GM21529 (cell line): ENCODE measurements around the gene CTIF.

Experiments used
- ATAC-seq: cut with Tn5 transposase; IDR thresholded peaks from one replicate; pipeline ENCODE4 v1.9.1; 2021; ENCODE audit not compliant: unreplicated experiment

Gene CTIF

DNA sequence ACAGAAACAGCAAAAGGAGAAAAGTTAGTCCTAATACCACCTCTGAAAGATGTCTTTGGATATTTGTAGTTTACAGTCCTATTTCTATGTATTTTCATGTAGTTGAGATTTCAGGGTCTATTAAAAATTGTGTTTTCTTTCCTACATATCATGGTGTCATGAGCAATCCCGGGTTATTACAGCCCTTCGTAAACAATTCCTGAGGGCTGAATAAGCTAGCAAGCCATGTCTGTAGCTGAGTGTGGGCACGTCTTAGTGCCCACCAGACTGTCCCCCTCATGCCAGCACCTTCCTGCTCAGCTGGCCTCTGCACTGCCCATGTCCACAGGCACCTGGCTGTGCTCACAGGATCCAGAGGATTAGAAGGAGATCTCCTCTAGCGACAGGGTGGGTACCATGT, 60.6 kb downstream of the CTIF start:
- ATAC-seq = no peak

DNA sequence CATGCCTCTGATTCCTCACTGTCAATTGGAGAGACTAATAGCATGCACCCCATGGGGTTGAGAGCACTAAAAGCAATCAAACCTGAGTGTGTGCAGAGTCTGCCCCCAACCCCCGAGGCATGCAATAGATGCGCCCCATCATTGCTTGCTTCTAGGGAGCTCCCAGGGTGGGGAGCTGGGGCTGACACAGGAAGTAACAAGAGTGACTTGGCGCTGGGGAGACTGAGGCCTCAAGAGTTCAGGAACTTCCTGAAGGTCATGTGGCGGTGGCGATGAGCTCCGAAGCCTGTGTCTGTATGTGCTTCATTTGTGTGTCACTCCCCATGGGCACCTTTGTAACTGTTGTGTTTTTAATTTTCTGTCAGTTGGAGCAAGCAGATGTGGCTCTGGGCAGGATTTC, 61.2 kb downstream of the CTIF start:
- no peak for ATAC-seq

DNA sequence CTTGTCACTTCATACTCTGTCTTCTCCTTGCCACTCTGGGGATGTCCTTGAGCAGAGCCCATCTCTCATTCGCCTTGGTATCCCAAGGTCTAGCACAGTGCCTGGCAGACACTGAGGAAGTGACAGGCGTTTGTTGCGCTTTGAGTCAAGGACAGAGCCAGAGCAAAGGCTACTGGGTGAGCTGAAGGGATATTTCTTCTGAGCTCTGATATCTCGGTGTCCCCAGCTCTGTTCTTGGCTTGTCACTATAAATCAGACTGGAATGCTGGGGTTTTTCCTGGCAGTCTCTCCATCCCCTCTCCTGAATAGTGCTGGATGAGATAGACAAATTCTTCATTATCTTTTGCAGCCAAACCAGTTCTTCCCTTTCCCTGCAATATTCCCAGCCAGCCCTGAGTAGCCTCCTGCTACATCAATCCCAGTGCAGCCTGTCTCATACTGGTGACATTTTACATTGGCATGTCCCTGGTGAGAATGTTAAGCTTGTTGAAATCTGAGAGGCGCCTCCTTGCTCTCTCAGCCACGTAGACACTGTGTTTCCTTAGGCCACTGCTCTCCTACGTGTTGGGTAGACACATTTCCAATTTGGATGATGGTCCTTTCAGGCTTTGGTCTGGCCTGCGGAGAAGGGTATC, 61.7 kb downstream of the CTIF start:
- ATAC-seq = no peak

DNA sequence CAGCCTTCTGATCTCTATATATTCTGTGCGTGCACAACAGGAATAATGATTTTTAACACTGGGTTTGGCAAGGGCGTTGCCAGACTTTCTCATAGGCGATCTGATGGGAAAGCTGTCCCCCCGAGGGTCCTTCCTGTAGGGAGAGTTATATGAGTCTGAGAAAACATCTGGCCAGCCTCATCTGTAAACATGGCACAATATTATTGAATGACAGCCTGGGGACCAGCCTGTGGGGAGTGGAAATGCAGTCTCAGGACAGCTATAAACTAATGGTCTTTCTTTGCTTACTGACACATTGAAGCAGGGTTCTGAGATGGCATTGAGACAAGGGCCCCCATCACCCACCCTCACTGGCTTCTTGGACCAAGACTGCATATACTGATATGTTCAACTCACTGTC, 62.5 kb downstream of the CTIF start:
- ATAC-seq = no peak

DNA sequence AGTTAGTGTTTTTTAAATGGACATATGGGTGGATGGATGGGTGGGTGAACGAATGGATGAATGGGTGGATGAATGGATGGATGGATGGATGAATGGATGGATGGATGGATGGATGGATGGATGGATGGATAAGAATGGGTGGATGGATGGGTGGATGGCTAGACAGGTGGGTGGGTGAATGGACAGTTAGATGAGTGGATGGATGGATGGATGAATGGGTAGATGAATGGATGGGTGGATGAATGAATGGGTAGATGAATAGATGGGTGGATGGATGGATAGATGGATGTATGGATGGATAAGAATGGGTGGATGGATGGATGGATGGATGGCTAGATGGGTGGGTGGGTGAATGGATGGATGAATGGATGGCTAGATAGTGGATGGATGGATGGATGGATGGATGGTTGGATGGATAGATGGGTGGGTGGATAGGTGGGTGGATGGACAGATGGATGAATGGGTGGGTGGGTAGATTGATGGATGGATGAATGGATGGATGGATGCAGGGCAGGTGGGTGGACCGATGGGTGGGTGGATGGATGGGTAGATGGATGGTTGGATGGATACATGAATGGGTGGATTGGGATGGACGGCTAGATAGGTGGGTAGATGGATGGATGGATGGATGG, 64.0 kb downstream of the CTIF start:
- ATAC-seq = no peak

DNA sequence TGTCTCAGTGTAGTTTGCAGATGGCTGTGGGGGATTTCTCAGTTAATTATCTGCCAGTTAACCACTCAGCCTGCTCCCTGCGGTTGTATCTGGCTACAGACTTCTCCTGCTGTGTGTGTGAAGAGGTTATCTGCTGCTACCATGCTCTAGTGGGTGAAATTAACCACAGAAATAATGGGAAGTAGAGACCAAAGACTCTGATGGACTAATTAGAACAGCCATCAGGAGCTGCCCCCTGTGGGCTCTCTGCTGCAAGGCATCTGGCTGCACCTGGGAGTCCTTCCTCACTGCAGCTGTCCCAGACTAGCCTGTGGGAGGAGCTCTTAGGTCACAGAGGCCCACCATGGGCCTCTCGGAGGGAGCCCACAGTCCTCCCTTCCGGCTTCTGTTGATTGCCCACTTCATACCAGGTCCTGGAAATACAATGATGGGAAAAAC, 66.6 kb downstream of the CTIF start:
- peak; percentile 58 for ATAC-seq

DNA sequence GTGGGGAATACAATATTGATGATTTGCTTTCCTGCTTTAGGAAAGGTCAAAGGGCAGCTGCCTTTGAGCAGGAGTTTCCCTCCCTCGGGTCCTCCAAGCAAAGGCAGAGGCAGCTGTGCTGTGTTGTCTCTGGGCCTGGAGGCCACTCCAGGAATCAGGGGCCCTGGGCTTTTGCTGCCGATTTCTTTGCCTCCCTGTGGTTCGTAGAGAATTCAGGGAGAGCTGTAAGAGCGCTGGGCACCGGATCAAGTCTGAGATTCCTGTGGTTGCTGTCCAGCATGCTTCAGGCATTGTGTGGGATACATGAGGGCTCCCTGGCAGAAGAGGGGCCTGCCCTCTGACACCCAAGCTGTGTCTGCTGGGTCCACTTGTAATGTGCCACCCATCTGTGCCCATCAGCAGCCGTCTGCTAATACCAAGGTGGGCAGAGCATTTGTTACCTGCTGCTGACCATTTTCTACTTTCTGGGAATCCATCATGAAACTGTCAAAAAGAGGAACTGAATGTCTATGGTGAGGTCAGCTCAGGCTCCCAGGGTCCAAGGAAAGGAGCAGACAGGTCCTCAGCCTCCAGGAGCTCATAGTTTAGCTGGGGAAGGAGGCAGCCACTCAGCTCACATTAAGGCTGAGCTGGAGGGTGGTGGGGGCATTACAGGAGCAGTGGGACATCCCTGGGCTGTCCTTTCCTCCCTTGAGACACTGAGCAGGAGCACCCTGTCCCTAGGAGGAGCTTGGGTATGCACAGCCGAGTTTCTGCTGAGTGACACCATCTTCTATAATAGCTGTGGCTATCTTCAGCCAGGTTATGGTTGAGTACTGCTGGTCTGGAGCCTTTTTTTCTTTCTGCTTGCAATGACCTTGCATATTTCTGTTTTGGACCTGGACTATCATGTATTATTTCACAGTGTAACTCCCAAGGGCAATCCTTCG, 68.5 kb downstream of the CTIF start:
- no peak for ATAC-seq

DNA sequence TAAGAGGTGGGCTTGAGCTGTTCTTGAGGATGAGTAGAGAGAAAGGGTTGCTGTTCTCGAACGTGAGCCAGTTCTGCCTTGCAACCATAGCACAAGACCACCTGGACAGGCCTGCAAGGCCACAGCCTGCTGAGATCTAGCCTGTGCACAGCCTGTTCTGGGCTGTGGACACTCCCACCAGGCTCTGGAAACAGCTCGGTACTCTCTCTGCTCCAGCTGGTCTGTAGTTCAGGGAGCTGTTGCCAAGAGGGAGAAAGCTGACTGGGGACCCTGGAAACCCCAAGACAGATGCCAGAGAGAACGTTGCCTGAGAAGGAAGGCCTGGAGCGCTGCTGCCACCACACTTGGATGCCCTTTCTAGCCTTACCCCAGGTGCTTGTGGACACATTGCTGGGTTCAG, 69.8 kb downstream of the CTIF start:
- no peak for ATAC-seq

DNA sequence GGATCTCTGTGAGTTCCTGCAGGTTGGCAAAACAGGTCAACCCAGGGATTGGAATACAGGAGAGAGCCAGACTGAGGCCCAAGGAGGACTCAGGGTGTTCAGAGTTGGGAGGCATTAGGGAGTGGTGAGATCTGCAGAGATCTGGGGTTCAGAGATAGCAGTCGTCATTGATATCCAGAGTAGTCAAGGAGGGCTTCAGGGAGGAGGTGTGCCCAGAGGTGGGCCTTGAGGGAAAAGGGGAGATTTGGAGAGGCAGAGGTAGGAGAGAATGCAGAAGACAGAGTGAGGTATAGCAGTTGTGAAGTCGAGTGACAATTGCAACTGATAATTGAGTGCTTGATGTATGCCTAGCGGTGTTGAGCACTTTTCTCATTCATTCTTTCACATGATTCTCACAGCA, 70.3 kb downstream of the CTIF start:
- ATAC-seq = no peak

DNA sequence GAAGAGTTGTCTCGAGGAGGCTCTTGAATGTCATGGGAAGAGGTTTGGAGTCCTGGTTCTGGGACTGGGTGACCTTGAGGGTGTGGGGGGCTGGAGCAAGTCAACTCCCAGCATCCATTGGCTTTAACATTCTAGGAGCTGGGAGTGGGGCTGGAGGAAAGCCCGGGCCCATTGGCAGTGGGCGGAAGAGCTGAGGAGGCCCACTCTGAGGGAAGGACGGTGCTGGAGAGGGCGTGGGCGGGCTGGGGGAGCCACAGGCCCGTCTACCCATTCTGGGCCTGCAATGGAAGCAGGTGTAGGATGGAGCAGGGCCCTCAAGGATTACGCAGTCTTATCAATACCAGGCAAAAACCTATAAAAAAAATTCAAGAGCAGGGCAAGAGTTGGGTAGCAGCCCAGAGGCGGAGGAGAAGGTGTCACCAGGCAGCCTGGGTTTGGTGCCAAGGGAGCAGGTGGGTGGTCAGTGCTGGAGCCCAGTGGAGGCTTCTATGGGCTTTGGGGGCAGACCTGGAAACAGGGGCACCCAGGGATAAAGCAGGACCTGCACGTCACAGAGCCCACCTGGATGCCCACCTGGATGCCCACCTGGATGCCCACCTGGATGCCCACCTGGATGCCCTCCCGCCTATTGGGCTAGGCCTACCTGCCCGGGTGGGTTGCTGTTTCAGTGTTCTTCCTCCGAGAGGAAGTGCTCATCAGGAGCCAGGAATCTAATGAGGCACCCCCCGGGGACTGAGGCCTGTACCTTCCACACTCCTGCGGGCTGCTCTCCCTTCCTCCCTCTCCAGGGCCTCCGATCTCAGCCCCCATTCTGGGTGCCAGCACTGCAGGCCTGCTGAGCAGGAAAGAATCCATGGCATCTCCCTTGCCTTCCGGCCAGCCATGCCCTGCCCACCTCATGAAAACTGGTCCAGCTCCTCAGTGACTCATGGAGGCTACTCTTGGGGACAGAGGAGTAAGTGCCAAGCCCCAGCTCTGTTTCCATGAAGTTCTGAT, 71.3 kb downstream of the CTIF start:
- ATAC-seq = no peak

DNA sequence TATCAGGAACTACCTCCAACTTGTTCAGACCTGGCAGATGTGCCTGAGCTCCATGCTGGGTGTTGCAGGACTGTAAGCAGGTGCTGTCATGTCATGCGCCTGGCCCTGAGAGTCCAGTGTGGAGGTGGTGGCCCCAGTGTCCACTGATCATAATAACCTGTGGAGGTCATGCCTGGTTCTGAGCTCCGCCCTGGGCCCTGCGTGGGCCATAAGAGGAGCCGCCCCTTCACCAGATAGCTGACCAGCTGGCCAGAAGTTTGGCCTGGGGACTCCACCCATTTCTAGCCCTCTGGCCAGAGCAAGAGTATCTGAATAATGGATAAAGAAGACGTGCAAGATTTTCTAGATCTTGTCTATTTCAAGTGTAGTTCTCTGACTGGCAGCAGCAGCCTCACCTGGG, 72.4 kb downstream of the CTIF start:
- no peak for ATAC-seq

DNA sequence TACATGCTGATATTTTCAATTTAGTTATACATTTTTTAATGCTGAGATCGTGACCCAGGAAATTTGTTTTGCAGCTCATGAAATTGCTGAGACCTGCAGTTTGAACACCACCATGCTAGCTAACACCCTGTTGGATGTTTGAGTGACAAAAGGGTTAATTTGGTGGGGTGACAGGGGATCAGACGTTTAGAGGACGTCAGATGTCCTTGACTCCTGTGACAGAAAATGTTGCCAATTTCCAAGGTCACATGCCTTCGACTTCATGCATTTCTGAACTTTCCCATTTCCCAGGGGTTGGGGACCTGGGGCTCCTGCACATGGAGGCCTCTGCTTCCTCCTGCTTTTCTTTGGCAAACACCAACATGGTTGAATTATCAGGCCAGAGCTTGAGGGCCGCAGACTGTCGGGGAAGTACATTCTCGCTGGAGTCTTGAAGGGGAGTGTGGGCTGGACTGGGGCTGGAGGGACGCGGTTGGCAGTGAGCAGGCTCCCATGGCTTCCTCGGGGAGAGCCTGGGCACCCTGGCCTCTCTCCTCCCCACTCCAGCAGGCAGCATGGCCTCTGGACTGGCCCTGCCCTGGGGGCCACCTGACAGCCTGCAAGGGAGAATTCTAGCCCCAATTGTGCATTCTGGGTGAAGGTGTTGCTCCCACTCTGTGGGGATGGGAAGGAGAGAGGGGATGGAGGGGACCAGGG, 73.1 kb downstream of the CTIF start:
- ATAC-seq = no peak

DNA sequence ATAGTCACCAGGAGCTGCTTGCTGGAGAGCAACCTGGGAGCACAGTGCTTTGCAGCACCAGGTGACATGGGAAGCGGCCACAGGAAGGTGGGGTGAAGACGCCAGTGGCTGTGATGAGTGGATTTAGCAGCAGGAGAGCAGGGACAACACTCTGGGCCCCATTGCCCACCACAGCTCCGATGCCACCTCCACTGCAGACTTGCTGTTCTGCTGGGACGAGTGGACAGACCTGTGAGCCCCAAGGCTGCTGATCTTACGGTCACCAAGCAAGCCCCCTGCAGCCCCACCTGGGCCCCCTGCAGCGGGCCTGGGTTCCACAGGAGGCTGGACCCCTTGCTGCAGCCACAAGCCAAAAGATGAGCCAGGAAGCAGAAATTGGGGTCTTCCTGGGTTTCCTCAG, 73.7 kb downstream of the CTIF start:
- no peak for ATAC-seq

DNA sequence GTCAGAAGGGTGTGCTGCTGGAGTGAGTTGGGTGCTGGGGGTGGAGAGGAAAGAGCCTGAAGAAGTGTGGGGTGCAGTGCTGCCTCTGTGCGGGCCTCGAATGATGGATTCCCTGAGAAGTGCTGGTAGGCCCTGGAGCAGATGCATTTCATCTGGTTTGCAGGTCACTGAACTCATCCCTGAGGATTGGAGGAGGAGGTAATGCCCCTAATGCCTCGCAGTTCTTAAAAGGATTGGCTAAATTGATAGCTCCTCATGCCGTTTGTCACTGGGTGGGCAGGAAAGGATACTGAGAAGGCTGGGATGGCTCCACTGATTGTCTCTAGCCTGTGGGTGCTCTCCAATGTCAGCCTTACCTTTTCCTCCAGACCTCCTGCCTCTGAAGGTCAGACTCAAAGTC, 74.1 kb downstream of the CTIF start:
- ATAC-seq = no peak

DNA sequence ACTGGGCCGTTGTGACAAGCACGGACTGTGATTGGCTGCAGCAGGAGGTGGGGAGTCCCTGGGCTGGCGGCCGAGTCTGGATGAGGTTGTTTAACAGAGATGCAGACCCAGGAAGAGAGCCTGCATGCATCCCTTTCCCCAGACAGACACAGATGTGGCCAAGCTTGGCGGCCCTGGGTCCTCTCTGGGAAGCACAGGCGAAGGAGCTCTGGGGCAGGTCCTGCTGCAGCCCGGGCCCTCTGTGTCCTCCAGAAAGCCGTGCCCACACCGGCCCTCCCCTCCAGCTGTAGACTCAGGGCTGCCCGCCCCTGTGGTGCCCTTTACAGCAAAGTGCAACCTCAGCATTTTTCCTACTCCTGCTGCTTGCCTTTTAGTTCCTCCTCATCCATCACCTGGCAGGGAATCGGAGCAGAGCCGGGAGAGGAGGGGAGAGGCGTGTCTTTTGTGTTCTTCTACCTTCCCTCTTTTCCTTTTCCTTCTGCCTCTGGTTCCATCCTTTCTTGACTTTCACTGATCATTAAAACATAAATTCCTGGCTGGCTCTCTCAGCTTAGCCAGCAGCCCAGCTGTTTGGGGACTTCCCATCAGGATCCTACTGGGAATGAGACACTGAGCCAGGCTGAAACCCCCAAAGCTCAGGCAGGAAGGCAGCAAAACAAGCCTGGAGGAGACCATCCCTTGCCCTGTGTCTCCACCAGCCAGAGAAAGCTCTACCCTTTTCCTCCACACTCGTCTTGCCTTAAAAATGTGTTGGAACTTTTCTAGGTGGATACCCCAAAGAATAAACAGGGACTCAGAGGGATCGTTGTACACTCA, 75.0 kb downstream of the CTIF start:
- ATAC-seq = no peak

DNA sequence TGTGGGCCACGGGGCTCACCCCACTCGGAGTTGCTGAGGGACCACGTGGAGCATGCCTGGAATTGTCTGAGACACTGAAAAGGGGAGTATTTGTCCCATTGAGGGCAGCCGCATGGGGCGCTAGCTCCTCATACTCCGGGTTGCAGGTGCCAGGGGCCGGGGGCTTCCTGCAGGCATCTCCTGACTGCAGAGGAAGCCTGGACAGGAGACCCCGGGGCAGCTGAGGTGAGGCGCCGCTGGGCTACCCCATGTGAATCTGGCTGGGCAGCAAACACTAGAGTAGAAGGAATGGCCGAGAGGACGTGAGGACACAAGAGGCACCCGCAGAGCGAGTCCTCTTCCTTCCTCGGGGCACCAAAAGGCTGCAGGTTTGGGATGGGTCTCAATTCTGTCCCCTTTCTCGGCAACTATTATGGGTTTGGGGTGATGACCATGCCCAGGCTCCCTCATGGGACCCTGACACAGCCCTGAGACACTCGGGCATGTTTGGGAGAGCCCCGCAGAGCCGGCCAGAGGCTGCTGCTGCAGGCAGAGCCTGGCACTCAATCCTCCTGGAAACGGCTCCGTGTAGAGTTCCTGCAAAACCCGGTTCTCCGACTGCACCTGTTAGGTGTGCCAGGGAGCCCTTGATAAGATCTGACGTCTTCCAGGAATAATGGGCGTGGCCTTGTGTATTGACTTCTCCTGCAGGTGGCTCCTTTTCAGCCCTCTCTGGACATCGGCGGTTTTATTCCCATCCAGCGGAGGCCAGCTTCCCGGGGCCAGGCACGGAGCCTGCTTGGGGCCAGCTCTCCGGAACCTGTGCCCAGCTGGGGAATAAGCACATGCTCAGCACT, 77.0 kb downstream of the CTIF start:
- no peak for ATAC-seq

DNA sequence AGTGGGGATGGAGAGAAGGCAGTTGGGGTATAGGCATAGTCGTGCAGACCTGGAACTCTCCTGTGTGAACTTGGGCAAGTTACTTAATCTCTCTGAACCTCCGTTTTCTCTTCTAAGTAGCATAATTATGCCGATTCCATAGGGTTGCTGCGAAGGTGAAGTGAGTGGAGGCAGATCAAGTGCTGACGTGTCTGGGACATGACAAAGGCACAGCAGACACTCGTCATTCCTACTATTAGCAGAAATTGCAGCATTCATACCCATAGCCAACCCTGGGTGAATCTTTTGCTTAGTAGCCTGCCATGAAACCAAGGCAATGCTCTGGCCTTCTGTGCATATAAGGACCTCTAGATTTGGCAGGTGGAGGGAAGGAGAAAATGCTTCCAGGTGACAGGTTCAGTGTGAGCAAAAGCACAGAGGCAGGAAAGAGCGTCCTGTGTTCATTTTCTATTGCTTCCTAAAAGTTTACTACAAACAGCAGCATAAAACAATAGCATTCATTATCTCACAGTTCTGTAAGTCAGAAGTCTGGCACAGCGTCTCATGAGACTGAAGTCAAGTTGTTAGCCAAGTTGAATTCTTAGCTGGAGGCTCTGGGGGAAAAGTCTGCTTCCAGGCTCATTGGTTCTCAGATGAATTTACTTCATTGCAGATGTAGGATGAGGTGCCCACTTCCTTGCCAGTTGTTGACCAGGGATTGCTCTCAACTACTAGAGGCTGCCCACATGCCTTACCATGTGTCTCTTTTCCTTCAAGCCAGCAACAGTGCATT, 77.8 kb downstream of the CTIF start:
- ATAC-seq = no peak
